Gastroesophageal sphincter (tissue), 3 donors: ENCODE results near the gene CDH4.

Experiments
- CTCF ChIP-seq, 4 experiments: fragments of 200-600 bp in 2 of 4; fragments of 450-650 bp in 2 of 4; sonication (generic) in 1 of 4; IDR thresholded peaks; one replicate each; pipeline ENCODE4 v1.5.1; 2017 to 2019; ENCODE audit warnings: antibody characterized with exemption in 4 of 4, mild to moderate bottlenecking in 2 of 4, moderate library complexity in 2 of 4
- POLR2A ChIP-seq, 2 donors: fragments of 450-650 bp; IDR thresholded peaks; one replicate each; pipeline ENCODE4 v1.6.1; 2017; ENCODE audit warnings: antibody characterized with exemption in 2 of 2, mild to moderate bottlenecking in 2 of 2, moderate library complexity in 1 of 2

GRCh38 chr20:61343934-61344333 is 91.9 kb downstream of the CDH4 start:
- no peak for TF ChIP-seq CTCF (IDR thresholded peaks at IDR 0.05)
- TF ChIP-seq POLR2A (IDR thresholded peaks at IDR 0.05): no peak
